GM12878 (cell line): ENCODE results near the gene PHACTR3. TPM values are rescaled to one million over a fixed set of nuclear protein-coding genes. Genes with fewer than 3 reads are reported as not detected.
A peak's percentile ranks its signal among the peaks of the same experiment; 100 is the strongest.

Experiments used
- ATAC-seq: fragments of 200-7000 bp; cut with Tn5 transposase; 3 replicates; pipeline ENCODE4 v1.9.1; 2020; ENCODE audit warnings: mild to moderate bottlenecking, moderate library complexity
- BruUV-seq: library from RNA; stranded (reverse); fragments of 400-500 nt; replicated peaks from 2 replicates; lab custom pipeline; 2021; lab: Mats Ljungman, UMichigan
- CTCF ChIA-PET: fragments of 300-600 bp; sonication (Branson Sonifier 250); formaldehyde crosslinking; extraction: SDS; loops from one replicate; lab custom pipeline; 2021; ENCODE audit warnings: inconsistent platforms; lab: Yijun Ruan, JAX
- POLR2A ChIA-PET: fragments of 350-600 bp; formaldehyde crosslinking; extraction: SDS; loops from one replicate; lab custom pipeline; 2021; ENCODE audit warnings: inconsistent platforms; lab: Charles Lee
- RAD21 ChIA-PET: fragments of 300-600 bp; sonication (Branson Sonifier 250); formaldehyde crosslinking; loops from one replicate; lab custom pipeline; 2023; ENCODE audit warnings: antibody characterized with exemption; ENCODE audit not compliant: unreplicated experiment; lab: Charles Lee
- SMC1A ChIA-PET: fragments of 300-600 bp; sonication (Branson Sonifier 250); formaldehyde crosslinking; loops from one replicate; lab custom pipeline; 2023; ENCODE audit not compliant: unreplicated experiment, uncharacterized antibody; lab: Charles Lee
- DNase-seq: peaks from one replicate; pipeline ENCODE4 v3.0.0-alpha.2; 2011; ENCODE audit warnings: low read depth, low spot score
- FAIRE-seq: peaks from 3 replicates; lab custom pipeline; 2011; peaks lifted over from hg19 to GRCh38; lab: Jason Lieb, UNC
- H2AFZ ChIP-seq: 2 replicates; pipeline ENCODE4 v1.6.0; 2011; ENCODE audit warnings: low read depth, low read length, control low read depth; ENCODE audit not compliant: control insufficient read depth
- H3K27ac ChIP-seq: 2 replicates; pipeline ENCODE4 v1.5.1; 2011; ENCODE audit warnings: control low read depth; ENCODE audit not compliant: control insufficient read depth, insufficient read depth
- H3K27me3 ChIP-seq, 2 experiments: replicated peaks in 1 of 2; 2 replicates each; pipeline versions ENCODE4 v1.6.0 to v1.6.1; 2011; ENCODE audit warnings: low read length in 1 of 2; ENCODE audit not compliant: control insufficient read depth in 2 of 2, insufficient read depth in 2 of 2
- H3K36me3 ChIP-seq, 2 experiments: 2 replicates each; pipeline ENCODE4 v1.5.1; 2011; ENCODE audit warnings: low read length in 1 of 2; ENCODE audit not compliant: control insufficient read depth in 2 of 2, insufficient read depth in 2 of 2
- H3K4me1 ChIP-seq: 2 replicates; pipeline ENCODE4 v1.6.1; 2011; ENCODE audit warnings: mild to moderate bottlenecking, low read length, moderate library complexity, mixed read lengths; ENCODE audit not compliant: control insufficient read depth, insufficient read depth
- H3K4me2 ChIP-seq: 2 replicates; pipeline ENCODE4 v1.6.0; 2011; ENCODE audit warnings: control low read depth; ENCODE audit not compliant: control insufficient read depth, insufficient read depth
- H3K4me3 ChIP-seq: fragments of 200-600 bp; sonication (generic); 2 replicates; pipeline ENCODE4 v1.5.1; 2016
- H3K79me2 ChIP-seq: 2 replicates; pipeline ENCODE4 v1.6.0; 2011; ENCODE audit warnings: low read length; ENCODE audit not compliant: control insufficient read depth, insufficient read depth
- H3K9ac ChIP-seq: 2 replicates; pipeline ENCODE4 v1.8.0; 2011; ENCODE audit warnings: low read length, control low read depth, mixed read lengths; ENCODE audit not compliant: control insufficient read depth, insufficient read depth
- H3K9me3 ChIP-seq: replicated peaks from 3 replicates; pipeline ENCODE4 v1.5.1; 2011; ENCODE audit warnings: mild to moderate bottlenecking, low read length; ENCODE audit not compliant: control insufficient read depth, insufficient read depth
- H4K20me1 ChIP-seq: 2 replicates; pipeline ENCODE4 v1.6.0; 2011; ENCODE audit not compliant: control insufficient read depth, insufficient read depth
- ATF2 ChIP-seq: IDR thresholded peaks from 2 replicates; pipeline ENCODE4 v1.6.1; 2012; ENCODE audit warnings: low read length, inconsistent platforms
- SPI1 ChIP-seq: IDR thresholded peaks from 2 replicates; pipeline ENCODE4 v1.6.1; 2011; ENCODE audit warnings: low read depth, mild to moderate bottlenecking, low read length, moderate library complexity, borderline replicate concordance; ENCODE audit not compliant: insufficient read depth
- WGBS: methylation state at CpG from one replicate; pipeline ENCODE4 v1.1.6; 2016; ENCODE audit warnings: low lambda C conversion rate; ENCODE audit not compliant: insufficient replicate concordance, insufficient coverage; ENCODE audit errors: missing lambda C conversion rate; 5-methylcytosine and 5-hydroxymethylcytosine counted together
- in situ Hi-C: fragments of 300-500 bp; cut with MboI; formaldehyde crosslinking; loops from 9 replicates; pipeline ENCODE4 v1.14.3; 2018; ENCODE audit warnings: mixed read lengths
- intact Hi-C: fragments of 100-400 bp; cut with micrococcal nuclease; formaldehyde crosslinking; loops from one replicate; pipeline ENCODE4 v1.14.2; 2022; ENCODE audit not compliant: unreplicated experiment
- polyA plus RNA-seq, 11 experiments: library from polyadenylated mRNA; depleted of rRNA in 4 of 11; unstranded in 6 of 11; stranded (reverse) in 5 of 11; fragments of >200 nt; fragmentation: Nextera tagmentation in 4 of 11; fragmentation: Illumina TruSeq in 1 of 11; extraction: Ambion mirVana in 4 of 11; extraction: Trizol in 1 of 11; gene quantifications; 1 replicate in 1 of 11; 2 replicates in 10 of 11; pipeline versions ENCODE4 v1.2.1 to v1.2.3, GENCODE V29; 2011 to 2016; ENCODE audit warnings: inconsistent platforms in 2 of 11, missing spikeins in 2 of 11, low read depth in 1 of 11
- total RNA-seq, 4 experiments: library from RNA; depleted of rRNA in 3 of 4; stranded (reverse); fragments of >200 nt in 3 of 4; fragmentation: Illumina TruSeq in 1 of 4; extraction: Trizol in 1 of 4; gene quantifications; 2 replicates each; pipeline versions ENCODE4 v1.2.1 to v1.2.3, GENCODE V29; 2013 to 2021
- TF ChIP-seq, protein P1 (sequence below): fragments of 450-650 bp; IDR thresholded peaks from 2 replicates; pipeline ENCODE4 v1.6.1; 2017; ENCODE audit warnings: antibody characterized with exemption, mild to moderate bottlenecking, moderate library complexity

Gene PHACTR3
- total and polyA plus RNA-seq, 10 of the 15 experiments (the other 5 are each of a cell fraction or from before 2014, with no cell fraction given) = 0.17 to 2.7 (median 0.27) TPM; not detected in 1

DNA sequence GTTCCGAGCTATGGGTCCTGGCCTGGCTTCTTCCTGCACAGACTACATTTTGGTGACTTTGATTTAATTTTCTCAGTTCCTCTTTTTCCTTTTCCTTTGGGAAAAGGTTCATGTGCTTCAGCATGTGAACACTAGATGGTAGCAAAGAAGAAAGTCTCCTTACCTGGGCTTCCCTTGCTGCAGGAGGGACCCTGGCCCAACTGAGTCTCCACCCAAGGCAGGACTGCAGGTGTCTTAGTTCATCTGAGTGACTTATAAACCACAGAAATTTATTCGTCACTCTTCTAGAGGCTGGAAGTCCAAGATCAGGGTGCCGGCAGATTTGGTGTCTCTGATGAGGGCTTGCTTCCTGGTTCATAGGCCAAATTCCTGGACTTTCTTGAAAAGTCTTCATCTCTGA, 165.9 kb downstream of the PHACTR3 start:
- FAIRE-seq = no peak
- H3K9ac ChIP-seq = no peak overlapping the region

More for the DNA sequence above, 165.9 kb downstream of the PHACTR3 start:
- Histone ChIP-seq H3K4me3 (no peak overlapping the region), H4K20me1 (no peaks in the 10 kb centered on the region), H3K27ac (no peak overlapping the region), H3K9me3 (no peaks in the 10 kb centered on the region), H3K4me1 (no peaks in the 10 kb centered on the region; the same call in 1 of the 2 replicates), H3K36me3 (no peaks in the 10 kb centered on the region), H3K4me2 (no peak overlapping the region), H2AFZ (no peak overlapping the region), H3K27me3 (no peaks in the 10 kb centered on the region), H3K79me2 (no peaks in the 10 kb centered on the region)
- POLR2A ChIA-PET = no interaction called here
- CTCF ChIA-PET = interaction anchor here (1.0 kb wide), 1 partner anchor 12 kb away, joined by 3 read pairs; no protein-coding TSS in a partner anchor
- no peak for DNase-seq
- RAD21 ChIA-PET = no interaction called here
- WGBS = 33% methylated on average over 3 of the region's 3 CpGs
- BruUV-seq = no TSS peak
- SMC1A ChIA-PET = no interaction called here
- ATAC-seq = no peak
- intact Hi-C loops = no loop called here
- TF ChIP-seq, protein P1, sequence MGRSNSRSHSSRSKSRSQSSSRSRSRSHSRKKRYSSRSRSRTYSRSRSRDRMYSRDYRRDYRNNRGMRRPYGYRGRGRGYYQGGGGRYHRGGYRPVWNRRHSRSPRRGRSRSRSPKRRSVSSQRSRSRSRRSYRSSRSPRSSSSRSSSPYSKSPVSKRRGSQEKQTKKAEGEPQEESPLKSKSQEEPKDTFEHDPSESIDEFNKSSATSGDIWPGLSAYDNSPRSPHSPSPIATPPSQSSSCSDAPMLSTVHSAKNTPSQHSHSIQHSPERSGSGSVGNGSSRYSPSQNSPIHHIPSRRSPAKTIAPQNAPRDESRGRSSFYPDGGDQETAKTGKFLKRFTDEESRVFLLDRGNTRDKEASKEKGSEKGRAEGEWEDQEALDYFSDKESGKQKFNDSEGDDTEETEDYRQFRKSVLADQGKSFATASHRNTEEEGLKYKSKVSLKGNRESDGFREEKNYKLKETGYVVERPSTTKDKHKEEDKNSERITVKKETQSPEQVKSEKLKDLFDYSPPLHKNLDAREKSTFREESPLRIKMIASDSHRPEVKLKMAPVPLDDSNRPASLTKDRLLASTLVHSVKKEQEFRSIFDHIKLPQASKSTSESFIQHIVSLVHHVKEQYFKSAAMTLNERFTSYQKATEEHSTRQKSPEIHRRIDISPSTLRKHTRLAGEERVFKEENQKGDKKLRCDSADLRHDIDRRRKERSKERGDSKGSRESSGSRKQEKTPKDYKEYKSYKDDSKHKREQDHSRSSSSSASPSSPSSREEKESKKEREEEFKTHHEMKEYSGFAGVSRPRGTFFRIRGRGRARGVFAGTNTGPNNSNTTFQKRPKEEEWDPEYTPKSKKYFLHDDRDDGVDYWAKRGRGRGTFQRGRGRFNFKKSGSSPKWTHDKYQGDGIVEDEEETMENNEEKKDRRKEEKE = no peak
- TF ChIP-seq SPI1 (peak; percentile 57), ATF2 (no peak)
- in situ Hi-C loops = loop anchor here (5.0 kb wide), 1 partner anchor 48 kb away; no protein-coding TSS in a partner anchor
